Panc1 (cell line): Measurements from ENCODE around the gene BCAS3. TPM values are rescaled to one million over a fixed set of nuclear protein-coding genes. Genes with fewer than 3 reads are reported as not detected.

Experiments used
- ATAC-seq: fragments of 200-7000 bp; cut with Tn5 transposase; 2 replicates; pipeline ENCODE4 v1.9.1; 2020; ENCODE audit warnings: mild to moderate bottlenecking, moderate library complexity
- BruUV-seq: library from RNA; stranded (reverse); fragments of 400-500 nt; replicated peaks from 2 replicates; lab custom pipeline; 2021; lab: Mats Ljungman, UMichigan
- CTCF ChIA-PET: fragments of 300-600 bp; sonication (Branson Sonifier 250); formaldehyde crosslinking; loops from one replicate; lab custom pipeline; 2022; ENCODE audit warnings: antibody characterized with exemption; lab: Charles Lee
- POLR2A ChIA-PET: fragments of 300-600 bp; sonication (Branson Sonifier 250); formaldehyde crosslinking; loops from one replicate; lab custom pipeline; 2022; ENCODE audit warnings: antibody characterized with exemption; lab: Charles Lee
- DNase-seq: peaks from one replicate; pipeline ENCODE4 v3.0.0-alpha.2; 2010; ENCODE audit warnings: low read depth, low spot score
- H3K27ac ChIP-seq: 2 replicates; pipeline ENCODE4 v1.5.1; 2011; ENCODE audit warnings: mild to moderate bottlenecking, low read length, inconsistent platforms
- H3K27me3 ChIP-seq: fragments of 200-500 bp; sonication (Bioruptor generic); 2 replicates; pipeline ENCODE4 v1.6.0; 2014; ENCODE audit warnings: low read length, inconsistent platforms; ENCODE audit not compliant: control insufficient read depth, insufficient read depth
- H3K36me3 ChIP-seq: fragments of 200-500 bp; sonication (Bioruptor generic); 2 replicates; pipeline ENCODE4 v1.5.1; 2014; ENCODE audit warnings: inconsistent platforms, mild to moderate bottlenecking, low read length, moderate library complexity; ENCODE audit not compliant: control insufficient read depth, insufficient read depth
- H3K4me1 ChIP-seq: 2 replicates; pipeline ENCODE4 v1.5.1; 2011; ENCODE audit warnings: inconsistent platforms, mild to moderate bottlenecking, low read length, moderate library complexity; ENCODE audit not compliant: control insufficient read depth, insufficient read depth
- H3K4me3 ChIP-seq, 2 experiments: 2 replicates each; pipeline ENCODE4 v1.5.1; 2011 to 2012; ENCODE audit warnings: low read depth in 2 of 2, low read length in 2 of 2, mild to moderate bottlenecking in 2 of 2, inconsistent platforms in 1 of 2, moderate library complexity in 1 of 2
- H3K9me3 ChIP-seq: fragments of 200-500 bp; sonication (Bioruptor generic); 2 replicates; pipeline ENCODE4 v1.5.1; 2014; ENCODE audit warnings: low read depth, mild to moderate bottlenecking, inconsistent platforms, low read length, moderate library complexity; ENCODE audit not compliant: control insufficient read depth, insufficient read depth
- POLR2AphosphoS5 ChIP-seq: IDR thresholded peaks from 2 replicates; pipeline ENCODE4 v1.6.1; 2012; ENCODE audit warnings: mild to moderate bottlenecking, low read depth, low read length, moderate library complexity
- SIN3A ChIP-seq: IDR thresholded peaks from 2 replicates; pipeline ENCODE4 v1.6.1; 2012; ENCODE audit warnings: low read depth, mild to moderate bottlenecking, low read length, moderate library complexity, borderline replicate concordance; ENCODE audit not compliant: insufficient read depth
- TCF7L2 ChIP-seq: IDR thresholded peaks from 2 replicates; pipeline ENCODE4 v1.6.1; 2011; ENCODE audit warnings: mild to moderate bottlenecking, low read depth, low read length, inconsistent platforms
- in situ Hi-C: cut with HindIII; loops from 2 replicates; pipeline ENCODE4 v1.10.0; 2016; ENCODE audit warnings: low sequenced_read_pairs, low pct_unique_long_range_greater_than_20kb
- intact Hi-C: fragments of 100-400 bp; cut with micrococcal nuclease; formaldehyde crosslinking; loops from one replicate; pipeline ENCODE4 v1.10.0; 2022; ENCODE audit not compliant: unreplicated experiment
- total RNA-seq: library from RNA; stranded (reverse); gene quantifications from one replicate; pipeline ENCODE4 v1.2.1, GENCODE V29; 2021; ENCODE audit not compliant: unreplicated experiment
- TF ChIP-seq, protein P1 (sequence below), 2 experiments: IDR thresholded peaks; 2 replicates each; pipeline ENCODE4 v1.6.1; 2011 to 2012; ENCODE audit warnings: low read depth in 2 of 2, control low read depth in 1 of 2, low read length in 1 of 2, mild to moderate bottlenecking in 1 of 2, moderate library complexity in 1 of 2; ENCODE audit not compliant: insufficient read depth in 1 of 2
- TF ChIP-seq, protein P2 (sequence below): fragments of 450-650 bp; IDR thresholded peaks from 2 replicates; pipeline ENCODE4 v1.5.1; 2017; ENCODE audit warnings: mild to moderate bottlenecking

The BCAS3 gene
- total RNA-seq, 1 experiment from 2014 or later, result 9.3 TPM

DNA sequence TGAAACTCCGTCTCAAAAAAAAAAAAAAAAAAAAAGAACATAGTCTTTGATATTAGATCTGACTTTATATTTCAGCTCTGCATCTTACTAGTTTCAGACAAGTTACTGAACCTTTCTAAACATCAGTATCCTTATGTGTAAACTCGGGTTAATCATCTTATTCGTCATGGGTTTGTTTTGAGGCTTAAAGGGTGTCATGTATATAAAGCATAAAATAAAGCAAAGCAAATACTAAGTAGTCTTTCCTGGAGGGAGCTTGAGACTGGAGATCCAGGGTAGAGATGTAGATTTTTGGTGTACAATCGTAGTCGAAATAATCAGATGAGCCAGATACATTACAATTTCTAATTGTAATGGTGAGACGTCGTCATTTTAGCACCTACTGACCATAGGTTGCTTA is 7.8 kb downstream of the BCAS3 start:
- BruUV-seq, result no TSS peak
- intact Hi-C loops, result no loop called here
- H3K4me3 ChIP-seq, result no peak overlapping the region
- TF ChIP-seq, protein P1, sequence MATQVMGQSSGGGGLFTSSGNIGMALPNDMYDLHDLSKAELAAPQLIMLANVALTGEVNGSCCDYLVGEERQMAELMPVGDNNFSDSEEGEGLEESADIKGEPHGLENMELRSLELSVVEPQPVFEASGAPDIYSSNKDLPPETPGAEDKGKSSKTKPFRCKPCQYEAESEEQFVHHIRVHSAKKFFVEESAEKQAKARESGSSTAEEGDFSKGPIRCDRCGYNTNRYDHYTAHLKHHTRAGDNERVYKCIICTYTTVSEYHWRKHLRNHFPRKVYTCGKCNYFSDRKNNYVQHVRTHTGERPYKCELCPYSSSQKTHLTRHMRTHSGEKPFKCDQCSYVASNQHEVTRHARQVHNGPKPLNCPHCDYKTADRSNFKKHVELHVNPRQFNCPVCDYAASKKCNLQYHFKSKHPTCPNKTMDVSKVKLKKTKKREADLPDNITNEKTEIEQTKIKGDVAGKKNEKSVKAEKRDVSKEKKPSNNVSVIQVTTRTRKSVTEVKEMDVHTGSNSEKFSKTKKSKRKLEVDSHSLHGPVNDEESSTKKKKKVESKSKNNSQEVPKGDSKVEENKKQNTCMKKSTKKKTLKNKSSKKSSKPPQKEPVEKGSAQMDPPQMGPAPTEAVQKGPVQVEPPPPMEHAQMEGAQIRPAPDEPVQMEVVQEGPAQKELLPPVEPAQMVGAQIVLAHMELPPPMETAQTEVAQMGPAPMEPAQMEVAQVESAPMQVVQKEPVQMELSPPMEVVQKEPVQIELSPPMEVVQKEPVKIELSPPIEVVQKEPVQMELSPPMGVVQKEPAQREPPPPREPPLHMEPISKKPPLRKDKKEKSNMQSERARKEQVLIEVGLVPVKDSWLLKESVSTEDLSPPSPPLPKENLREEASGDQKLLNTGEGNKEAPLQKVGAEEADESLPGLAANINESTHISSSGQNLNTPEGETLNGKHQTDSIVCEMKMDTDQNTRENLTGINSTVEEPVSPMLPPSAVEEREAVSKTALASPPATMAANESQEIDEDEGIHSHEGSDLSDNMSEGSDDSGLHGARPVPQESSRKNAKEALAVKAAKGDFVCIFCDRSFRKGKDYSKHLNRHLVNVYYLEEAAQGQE (IDR thresholded peaks at IDR 0.05; ENCODE audit: insufficient read depth in 1 of 2, low read depth in 2 of 2, low read length in 1 of 2), result no peak
- TF ChIP-seq TCF7L2, result no peak
- TF ChIP-seq POLR2AphosphoS5, result no peak
- H3K36me3 ChIP-seq, result no peaks in the 10 kb centered on the region; the same call in 1 of the 2 replicates
- ChIA-PET CTCF (no interaction called here), POLR2A (no interaction called here)
- no peak for DNase-seq
- H3K4me1 ChIP-seq, result no peaks in the 10 kb centered on the region
- no peak overlapping the region for H3K27ac ChIP-seq
- H3K27me3 ChIP-seq, result no peaks in the 10 kb centered on the region
- H3K9me3 ChIP-seq, result no peaks in the 10 kb centered on the region
- ATAC-seq, result no peak
- in situ Hi-C loops, result no loop called here

DNA sequence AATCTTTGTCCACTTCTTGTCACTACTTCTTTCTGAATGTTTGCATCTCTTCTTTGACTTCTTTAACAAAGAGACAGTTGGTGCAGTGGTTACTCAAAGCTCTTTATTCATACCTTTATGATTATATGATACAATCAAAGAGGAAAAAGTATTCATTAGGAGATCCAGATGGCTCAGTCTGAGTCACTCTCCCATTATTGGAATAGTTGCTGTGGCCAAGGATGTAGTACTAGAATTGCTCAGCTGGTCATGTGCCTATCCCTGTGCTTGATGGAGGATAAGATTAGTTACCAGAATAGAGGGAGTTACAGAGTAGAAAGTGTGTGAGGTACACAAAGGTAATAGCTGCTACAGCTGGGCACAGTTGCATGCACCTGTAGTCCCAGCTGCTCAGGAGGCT is 18.3 kb downstream of the BCAS3 start:
- Histone ChIP-seq H3K27me3 (no peaks in the 10 kb centered on the region), H3K36me3 (no peaks in the 10 kb centered on the region), H3K9me3 (no peaks in the 10 kb centered on the region), H3K27ac (no peak overlapping the region), H3K4me1 (no peaks in the 10 kb centered on the region), H3K4me3 (no peak overlapping the region)
- ChIA-PET POLR2A (no interaction called here), CTCF (no interaction called here)
- intact Hi-C loops, result no loop called here
- BruUV-seq, result no TSS peak
- in situ Hi-C loops, result no loop called here
- ATAC-seq (no peak), DNase-seq (no peak)
- TF ChIP-seq, protein P2, sequence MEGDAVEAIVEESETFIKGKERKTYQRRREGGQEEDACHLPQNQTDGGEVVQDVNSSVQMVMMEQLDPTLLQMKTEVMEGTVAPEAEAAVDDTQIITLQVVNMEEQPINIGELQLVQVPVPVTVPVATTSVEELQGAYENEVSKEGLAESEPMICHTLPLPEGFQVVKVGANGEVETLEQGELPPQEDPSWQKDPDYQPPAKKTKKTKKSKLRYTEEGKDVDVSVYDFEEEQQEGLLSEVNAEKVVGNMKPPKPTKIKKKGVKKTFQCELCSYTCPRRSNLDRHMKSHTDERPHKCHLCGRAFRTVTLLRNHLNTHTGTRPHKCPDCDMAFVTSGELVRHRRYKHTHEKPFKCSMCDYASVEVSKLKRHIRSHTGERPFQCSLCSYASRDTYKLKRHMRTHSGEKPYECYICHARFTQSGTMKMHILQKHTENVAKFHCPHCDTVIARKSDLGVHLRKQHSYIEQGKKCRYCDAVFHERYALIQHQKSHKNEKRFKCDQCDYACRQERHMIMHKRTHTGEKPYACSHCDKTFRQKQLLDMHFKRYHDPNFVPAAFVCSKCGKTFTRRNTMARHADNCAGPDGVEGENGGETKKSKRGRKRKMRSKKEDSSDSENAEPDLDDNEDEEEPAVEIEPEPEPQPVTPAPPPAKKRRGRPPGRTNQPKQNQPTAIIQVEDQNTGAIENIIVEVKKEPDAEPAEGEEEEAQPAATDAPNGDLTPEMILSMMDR, result no peak
- no peak for TF ChIP-seq TCF7L2
- TF ChIP-seq POLR2AphosphoS5, result no peak
- TF ChIP-seq, protein P1 (IDR thresholded peaks at IDR 0.05; ENCODE audit: insufficient read depth in 1 of 2, low read depth in 2 of 2, low read length in 1 of 2), result no peak
- TF ChIP-seq SIN3A, result no peak
